GM19025 (cell line): ENCODE data around the gene GSTK1.
"Not testable (repeated sequence)": the region's sequence is repeated elsewhere in the genome, so short reads cannot be mapped to it uniquely, and the experiment has no call there.

ENCODE experiments used
- ATAC-seq: cut with Tn5 transposase; IDR thresholded peaks from one replicate; pipeline ENCODE4 v1.9.1; 2021; ENCODE audit warnings: mild to moderate bottlenecking, low read depth, moderate library complexity; ENCODE audit not compliant: unreplicated experiment

The GSTK1 gene

DNA sequence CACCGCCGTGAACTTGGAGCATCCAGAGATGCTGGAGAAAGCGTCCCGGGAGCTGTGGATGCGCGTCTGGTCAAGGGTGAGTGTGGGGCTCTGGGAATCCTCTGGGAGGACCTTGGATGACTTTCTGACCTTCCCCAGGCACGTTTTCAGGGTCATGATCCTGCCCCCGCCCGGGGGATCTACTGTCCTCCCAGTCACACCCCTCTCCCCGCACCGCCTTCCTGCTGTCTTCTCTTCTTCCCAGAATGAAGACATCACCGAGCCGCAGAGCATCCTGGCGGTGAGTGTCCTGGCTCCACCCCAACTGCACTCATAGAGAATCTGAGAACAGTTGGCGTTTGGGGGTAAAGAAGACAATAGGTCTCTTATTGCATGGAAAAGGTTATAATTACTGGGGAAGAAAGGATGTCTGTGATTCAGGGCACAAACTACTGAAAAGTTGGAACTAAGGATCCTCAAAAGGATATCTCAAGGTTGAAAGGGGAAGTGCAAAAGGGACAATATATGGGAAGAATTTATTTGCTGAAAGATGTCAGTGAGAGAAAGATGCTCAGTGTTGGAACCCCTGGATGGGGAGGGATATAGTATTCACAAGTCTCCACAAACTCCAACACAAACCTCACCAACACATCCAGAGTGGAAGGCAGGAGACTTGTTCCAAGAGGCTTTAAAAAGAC lies 1.9 kb downstream of the GSTK1 start:
- ATAC-seq = no peak

DNA sequence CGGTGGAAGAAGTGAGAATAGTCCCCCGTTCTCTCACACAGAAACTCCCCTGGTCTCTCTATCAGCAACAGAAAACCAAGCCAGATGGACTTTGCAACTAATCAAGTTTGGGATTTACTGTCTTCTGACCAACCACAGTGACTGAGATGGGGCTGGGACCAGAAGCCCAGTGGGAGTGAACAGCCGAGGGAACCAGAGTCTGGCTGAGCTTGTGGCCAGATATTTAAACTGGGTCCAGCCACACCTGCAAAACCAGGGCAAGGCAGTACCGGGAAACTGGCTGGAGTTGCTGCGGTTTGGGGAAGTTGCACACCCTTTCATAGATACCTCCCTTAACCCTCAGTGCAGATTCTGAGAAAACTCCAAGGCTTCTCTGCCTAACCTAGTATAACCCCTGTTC lies 6.0 kb downstream of the GSTK1 start:
- no peak for ATAC-seq

DNA sequence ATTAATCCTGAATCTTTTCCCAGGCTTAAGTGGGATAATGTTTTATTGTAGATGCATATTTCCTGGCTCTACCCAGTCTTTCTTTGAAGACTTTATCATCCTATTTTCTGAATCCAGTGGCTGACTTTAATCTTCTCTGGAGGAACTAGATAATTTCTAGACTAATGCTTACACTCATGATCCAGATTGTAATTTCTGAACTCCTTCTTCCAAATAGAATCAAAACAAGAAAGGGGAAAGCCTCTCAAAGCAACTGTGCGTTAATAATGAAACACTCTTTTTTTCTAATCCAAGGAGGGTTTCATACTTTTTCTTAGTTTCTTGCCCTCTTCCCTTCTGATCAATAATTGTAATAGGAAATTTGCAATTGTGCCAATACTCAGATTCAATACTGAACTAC lies 8.0 kb downstream of the GSTK1 start:
- no peak for ATAC-seq

DNA sequence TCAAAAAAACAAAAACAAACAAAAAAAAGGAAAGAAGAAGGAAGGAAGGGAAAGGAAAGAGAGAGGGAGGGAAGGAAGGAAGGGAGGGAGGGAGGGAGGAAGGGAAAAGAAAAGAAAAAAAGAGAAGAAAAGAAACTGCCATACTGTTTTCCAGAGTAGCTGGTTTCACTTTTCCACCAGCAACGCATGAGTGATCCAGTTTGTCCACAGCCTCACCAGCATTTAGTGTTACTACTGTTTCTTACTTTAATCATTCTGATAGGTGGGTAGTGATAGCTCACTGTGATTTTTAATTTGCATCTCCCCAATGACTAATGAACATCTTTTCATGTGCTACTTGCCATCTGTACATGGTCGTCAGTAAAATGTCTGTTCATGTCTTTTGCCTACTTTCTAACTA lies 9.6 kb downstream of the GSTK1 start:
- no peak for ATAC-seq

- ATAC-seq = no peak
These were observed 16.2 kb downstream of the GSTK1 start for GRCh38 chr7:143279186-143280098.

DNA sequence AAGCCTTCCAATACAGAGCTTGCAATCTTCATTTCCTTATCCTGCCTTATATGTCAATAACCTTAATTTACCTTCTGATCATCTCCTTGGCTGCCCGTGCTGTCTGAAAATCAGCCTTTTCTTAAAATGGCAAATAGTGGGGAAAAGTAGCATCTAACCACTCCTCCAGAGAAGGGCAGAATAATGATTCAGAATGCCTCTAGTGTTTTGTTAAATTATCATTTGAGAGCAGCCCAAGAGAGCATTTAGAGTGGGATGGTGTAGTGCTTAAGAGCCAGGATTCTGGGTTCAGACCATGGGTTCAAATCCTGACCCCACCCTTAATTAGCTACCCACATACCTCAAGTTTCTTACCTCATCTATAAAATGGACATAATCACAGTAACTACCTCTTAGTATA lies 16.9 kb downstream of the GSTK1 start:
- no peak for ATAC-seq

GRCh38 chr7:143280566-143280965 lies 17.3 kb downstream of the GSTK1 start:
- ATAC-seq = no peak

GRCh38 chr7:143281529-143281928 lies 18.3 kb downstream of the GSTK1 start:
- ATAC-seq = no peak

DNA sequence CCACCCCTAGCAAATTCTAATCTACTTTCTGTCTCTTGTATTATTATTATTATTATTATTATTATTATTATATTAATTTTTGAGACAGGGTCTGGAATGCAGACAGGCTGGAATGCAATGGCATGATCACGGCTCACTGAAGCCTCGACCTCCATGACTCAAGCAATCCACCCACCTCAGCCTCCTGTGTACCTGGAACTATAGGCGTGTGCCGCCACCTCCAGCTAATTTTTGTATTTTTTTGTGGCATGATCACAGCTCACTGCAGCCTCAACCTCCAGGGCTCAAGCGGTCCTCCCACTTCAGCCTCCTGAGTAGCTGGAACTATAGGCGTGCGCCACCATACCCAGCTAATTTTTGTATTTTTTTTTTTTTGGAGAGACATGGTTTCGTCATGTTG lies 18.9 kb downstream of the GSTK1 start:
- ATAC-seq = no peak

DNA sequence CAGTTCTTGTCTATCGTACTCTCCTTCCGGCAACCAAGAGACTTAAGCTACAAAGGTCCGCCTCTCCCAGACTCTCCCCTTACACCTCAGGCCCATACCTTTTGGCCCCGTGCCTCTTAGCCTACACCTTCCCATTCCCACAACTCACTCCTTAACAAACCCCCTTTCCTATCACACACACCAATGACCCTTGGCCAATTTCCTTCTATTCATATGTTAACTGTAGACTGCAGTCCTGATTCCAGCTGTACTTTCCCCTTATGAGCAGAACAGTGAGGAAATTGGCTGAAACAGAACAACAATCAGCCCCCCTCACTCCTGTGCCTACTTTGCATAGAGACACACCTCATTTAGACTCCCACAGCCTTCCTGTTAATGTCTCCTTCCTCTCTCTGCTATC lies 20.1 kb downstream of the GSTK1 start:
- no peak for ATAC-seq

- no peak for ATAC-seq
These were observed 21.6 kb downstream of the GSTK1 start, which contains the start of gene TMEM139 for GRCh38 chr7:143284591-143285469. Gene TMEM139 (plus strand): TSS chr7:143284958. CDS start chr7:143285958, 1,000 bp downstream.

DNA sequence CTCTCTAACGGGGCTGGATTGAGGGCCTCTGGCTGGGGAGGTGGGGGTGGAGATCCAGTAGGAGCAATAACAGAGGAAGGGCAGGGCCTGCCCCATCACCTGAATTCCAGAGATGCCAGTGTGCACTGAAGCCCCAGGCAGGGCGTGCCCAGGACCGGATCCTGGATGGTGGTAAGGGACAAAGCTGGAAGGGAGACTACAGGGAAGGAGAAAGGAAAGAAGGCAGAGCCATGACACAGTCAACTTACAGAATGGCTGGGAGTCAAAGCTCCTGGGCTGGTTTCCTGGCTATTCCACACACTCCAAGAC lies 22.2 kb downstream of the GSTK1 start:
- no peak for ATAC-seq

DNA sequence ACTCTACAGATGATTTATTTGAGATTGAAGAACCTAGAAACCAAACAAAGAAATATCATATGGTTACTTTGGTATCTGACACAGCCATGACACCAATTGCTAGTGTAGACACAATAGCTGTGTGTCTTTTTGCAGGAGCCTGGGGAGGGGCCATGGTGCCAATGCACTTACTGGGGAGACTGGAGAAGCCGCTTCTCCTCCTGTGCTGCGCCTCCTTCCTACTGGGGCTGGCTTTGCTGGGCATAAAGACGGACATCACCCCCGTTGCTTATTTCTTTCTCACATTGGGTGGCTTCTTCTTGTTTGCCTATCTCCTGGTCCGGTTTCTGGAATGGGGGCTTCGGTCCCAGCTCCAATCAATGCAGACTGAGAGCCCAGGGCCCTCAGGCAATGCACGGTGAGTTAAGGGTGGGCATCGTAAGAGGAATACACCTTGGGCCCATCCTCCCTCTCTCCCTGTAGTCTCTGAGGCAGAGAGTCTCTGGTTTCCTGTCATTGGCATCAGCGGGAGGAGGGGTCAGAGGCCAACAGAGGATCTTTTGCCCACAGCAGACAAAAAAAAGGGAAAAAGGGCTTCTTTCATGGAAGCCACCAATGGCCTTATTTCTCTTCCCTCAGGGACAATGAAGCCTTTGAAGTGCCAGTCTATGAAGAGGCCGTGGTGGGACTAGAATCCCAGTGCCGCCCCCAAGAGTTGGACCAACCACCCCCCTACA lies 22.7 kb downstream of the GSTK1 start:
- ATAC-seq = no peak

- no peak for ATAC-seq
These were observed 23.3 kb downstream of the GSTK1 start for GRCh38 chr7:143286522-143286890.

DNA sequence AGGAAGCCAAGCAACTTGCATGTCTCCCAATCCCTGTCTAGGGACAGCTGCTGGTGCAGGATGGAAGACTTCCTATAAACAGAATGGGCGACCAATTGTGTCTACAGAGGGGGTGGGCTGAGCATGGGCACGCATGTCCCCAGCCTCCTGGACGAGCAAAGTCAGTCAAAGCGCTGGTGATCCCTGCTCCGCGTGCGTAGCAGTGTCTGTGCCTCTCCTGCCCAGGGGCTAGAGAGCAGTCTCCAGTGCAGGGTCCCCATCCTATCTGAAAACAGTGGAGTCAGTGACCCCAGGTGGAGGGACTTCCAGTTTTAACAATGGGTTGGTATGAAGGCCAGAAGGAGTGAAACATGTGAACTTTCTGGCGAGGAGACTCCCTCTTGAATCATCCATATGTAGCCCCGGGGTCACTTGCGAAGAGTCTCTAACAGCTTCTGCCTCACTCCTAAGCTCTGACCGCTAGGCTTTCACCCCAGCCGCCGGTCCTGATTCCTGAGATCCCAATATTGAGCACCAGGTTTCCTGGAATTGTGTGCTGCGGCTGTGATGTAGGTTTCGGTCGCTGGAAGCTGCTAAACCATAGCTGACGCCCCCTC lies 24.2 kb downstream of the GSTK1 start:
- no peak for ATAC-seq

DNA sequence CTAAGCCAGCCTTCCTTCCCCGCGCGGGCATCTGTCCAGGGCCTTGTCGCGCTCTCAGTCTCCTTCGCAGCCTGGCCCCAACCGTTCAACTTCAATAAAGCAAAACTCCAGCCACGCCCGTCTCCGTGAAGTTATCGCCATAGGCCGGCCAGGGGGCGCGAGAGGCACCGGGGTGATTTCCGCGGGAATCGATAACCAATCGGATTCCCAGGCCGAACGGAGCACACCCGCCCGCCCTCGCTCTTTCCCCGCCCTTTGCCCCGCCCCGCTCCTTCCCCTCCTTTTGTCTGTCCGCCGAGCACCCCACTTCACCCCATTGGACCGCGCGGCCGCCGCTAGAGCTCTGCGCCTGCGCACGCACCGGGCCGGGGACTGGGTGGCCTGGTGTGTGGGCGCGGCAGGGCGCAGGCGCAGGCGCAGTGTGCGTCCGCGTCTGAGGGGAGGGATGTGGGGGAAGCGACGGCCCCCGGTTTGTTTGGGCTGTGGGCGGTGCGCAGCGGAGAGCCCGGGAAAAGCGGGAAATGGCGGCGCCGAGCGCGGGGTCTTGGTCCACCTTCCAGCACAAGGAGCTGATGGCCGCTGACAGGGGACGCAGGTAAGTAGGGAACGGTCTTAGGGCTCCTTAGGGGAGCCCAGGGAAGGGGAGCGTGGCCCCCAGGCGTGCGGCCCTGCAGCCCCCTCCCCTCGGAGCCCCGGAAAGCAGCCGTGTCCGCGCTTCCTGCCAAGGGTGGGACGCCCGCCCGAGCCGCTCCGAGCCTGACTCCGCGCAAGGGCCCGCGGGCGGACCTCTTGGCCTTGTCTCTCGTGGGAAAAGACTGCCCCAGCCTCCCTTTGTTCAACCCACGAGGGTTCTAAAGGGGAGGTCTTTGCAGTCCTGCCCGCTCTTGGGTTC lies 24.9 kb downstream of the GSTK1 start, which contains the start of gene CASP2:
Gene CASP2 (plus strand): TSS at position 417 of the 892 bp plus-strand sequence. CDS start 105 bp downstream, at position 522.
- peak; percentile 91 for ATAC-seq

- ATAC-seq = no peak
These were observed 25.6 kb downstream of the GSTK1 start for GRCh38 chr7:143288836-143289235.

DNA sequence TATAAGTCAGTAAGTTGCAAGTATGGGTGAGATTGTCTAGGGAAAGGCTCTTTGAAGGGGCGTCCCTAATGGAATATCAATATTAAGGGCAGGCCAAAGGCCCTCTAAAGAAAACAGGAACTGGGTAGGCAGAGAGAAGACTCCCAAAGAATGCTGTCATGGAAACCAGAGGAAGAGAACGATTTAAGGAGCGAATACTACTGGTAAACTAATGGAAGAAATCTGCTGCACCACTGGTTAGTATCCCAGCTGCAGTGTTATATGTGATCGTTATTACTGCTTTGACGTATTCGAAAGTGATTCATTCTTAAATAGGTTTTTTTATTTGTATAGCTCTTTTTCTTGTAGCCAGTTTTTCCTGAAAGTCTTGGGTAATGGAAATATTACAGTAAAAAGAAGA lies 26.2 kb downstream of the GSTK1 start:
- ATAC-seq = no peak

DNA sequence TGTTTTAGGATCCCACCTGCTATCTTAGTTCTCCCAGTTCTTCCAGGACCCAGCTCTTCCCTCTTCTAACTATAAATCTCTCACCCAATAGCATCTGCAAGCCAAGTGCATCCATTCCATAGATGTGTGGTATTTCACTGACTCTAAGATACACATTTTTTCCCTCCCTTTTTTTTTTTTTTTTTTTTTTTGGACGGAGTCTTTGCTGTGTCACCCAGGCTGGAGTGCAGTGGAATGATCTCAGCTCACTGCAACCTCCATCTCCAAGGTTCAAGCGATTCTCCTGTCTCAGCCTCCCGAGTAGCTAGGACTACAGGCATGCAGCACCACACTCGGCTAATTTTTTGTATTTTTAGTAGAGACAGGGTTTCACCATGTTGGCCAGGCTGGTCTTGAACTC lies 26.6 kb downstream of the GSTK1 start:
- ATAC-seq = not testable (repeated sequence)
